Mesothelial cell of epicardium (in vitro differentiated cells): Measurements from ENCODE around the gene ZNF541. TPM values are rescaled to one million over a fixed set of nuclear protein-coding genes. Genes with fewer than 3 reads are reported as not detected.

Experiments used
- DNase-seq, 2 experiments: peaks; one replicate each; pipeline ENCODE4 v3.0.0; 2021; ENCODE audit warnings: low spot score in 2 of 2; ENCODE audit not compliant: unreplicated experiment in 2 of 2
- H3K27ac Mint-ChIP-seq: 2 replicates; pipeline ENCODE4 v1.8.0; 2021; ENCODE audit warnings: mixed read lengths
- H3K27me3 Mint-ChIP-seq: 2 replicates; pipeline ENCODE4 v1.8.0; 2021; ENCODE audit warnings: low read depth, mixed read lengths
- H3K36me3 Mint-ChIP-seq: 2 replicates; pipeline ENCODE4 v1.8.0; 2021; ENCODE audit warnings: mixed read lengths
- H3K4me1 Mint-ChIP-seq: 2 replicates; pipeline ENCODE4 v1.8.0; 2021; ENCODE audit warnings: mixed read lengths
- H3K4me3 Mint-ChIP-seq: 2 replicates; pipeline ENCODE4 v1.8.0; 2021; ENCODE audit warnings: mild to moderate bottlenecking, moderate library complexity, mixed read lengths
- H3K9me3 Mint-ChIP-seq: 2 replicates; pipeline ENCODE4 v1.8.0; 2021; ENCODE audit warnings: mixed read lengths
- CTCF ChIP-seq: fragments of 200-600 bp; sonication (generic); IDR thresholded peaks from one replicate; pipeline ENCODE4 v1.5.0; 2021; ENCODE audit warnings: antibody characterized with exemption; ENCODE audit not compliant: unreplicated experiment
- total RNA-seq: library from RNA; stranded (reverse); gene quantifications from 3 replicates; pipeline ENCODE4 v1.2.1, GENCODE V29; 2021

ZNF541 gene
- total RNA-seq, 1 donor from 2014 or later = 0.18 TPM

GRCh38 chr19:47523473-47523872, 49.5 kb downstream of the ZNF541 start:
- H3K9me3 Mint-ChIP-seq = no peaks in the 10 kb centered on the region
- DNase-seq = no peak
- no peak for TF ChIP-seq CTCF
- peaks cover 3% of the 10 kb centered on the region for H3K27me3 Mint-ChIP-seq
- no peaks in the 10 kb centered on the region for H3K4me1 Mint-ChIP-seq
- H3K36me3 Mint-ChIP-seq = no peaks in the 10 kb centered on the region
- H3K27ac Mint-ChIP-seq = no peak overlapping the region
- H3K4me3 Mint-ChIP-seq = no peak overlapping the region

Other genes starting within 250 kb of the ZNF541 start
- gene C5AR2, start 241.0 kb downstream of the ZNF541 start, total RNA-seq = not detected in 3 replicates
- gene DHX34, start 223.8 kb downstream of the ZNF541 start, total RNA-seq = 31.7 to 31.9 TPM (median 31.7 TPM) in 3 replicates
- 268 to 277 TPM (median 273 TPM) in 3 replicates for gene MEIS3, start 153.6 kb downstream of the ZNF541 start, total RNA-seq
- gene SLC8A2, start 101.3 kb downstream of the ZNF541 start, total RNA-seq = 2.2 to 3.7 TPM (median 2.5 TPM) in 3 replicates
- 18.4 to 20.4 TPM (median 20.1 TPM) in 3 replicates for gene KPTN, start 88.9 kb downstream of the ZNF541 start, total RNA-seq
- gene NAPA, start 58.1 kb downstream of the ZNF541 start, total RNA-seq = 53.6 to 56.4 TPM (median 54.7 TPM) in 3 replicates
- gene BICRA, start 36.0 kb upstream of the ZNF541 start, total RNA-seq = 35.6 to 38.5 TPM (median 36.9 TPM) in 3 replicates
- gene EHD2, start 140.3 kb upstream of the ZNF541 start, total RNA-seq = 38.7 to 39.2 TPM (median 38.8 TPM) in 3 replicates
- gene NOP53, start 172.4 kb upstream of the ZNF541 start, total RNA-seq = 290 to 313 TPM (median 310 TPM) in 3 replicates
- gene SELENOW, start 205.6 kb upstream of the ZNF541 start, total RNA-seq = 113 to 127 TPM (median 117 TPM) in 3 replicates
- not detected in 3 replicates for gene TPRX1, start 231.4 kb upstream of the ZNF541 start, total RNA-seq
- gene CRX, start 248.8 kb upstream of the ZNF541 start, total RNA-seq = not detected in 3 replicates